Measurements from ENCODE around the gene ZBED2. TPM values are rescaled to one million over a fixed set of nuclear protein-coding genes. Genes with fewer than 3 reads are reported as not detected.

The ZBED2 gene
- total and polyA plus RNA-seq, 2 of the 8 experiments (the other 6 are each of a cell fraction or from before 2014, with no cell fraction given) = not detected

DNA sequence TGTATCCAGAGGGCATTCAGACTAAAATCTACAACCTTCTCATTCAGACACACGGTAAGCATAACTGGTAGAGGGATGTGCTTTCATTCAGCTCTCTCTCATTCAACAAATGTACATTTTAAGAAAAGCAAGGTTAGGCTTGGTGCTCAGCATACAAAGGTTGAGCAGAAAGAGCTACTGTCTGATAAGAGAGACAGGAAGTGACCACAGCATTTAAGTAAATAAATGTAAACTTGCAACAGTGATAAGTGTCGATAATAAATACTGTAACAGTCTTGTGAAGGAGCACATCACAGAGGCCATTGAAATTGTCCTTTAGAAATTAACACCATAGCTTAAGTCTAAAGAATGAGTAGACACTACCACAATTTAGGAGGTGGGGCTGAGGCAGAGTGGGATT, 49.8 kb downstream of the ZBED2 start (continued):
- TF ChIP-seq ZNF274 (IDR thresholded peaks at IDR 0.05; ENCODE audit: borderline replicate concordance, extremely low read depth, low read length) (no peak), HDAC2 (IDR thresholded peaks at IDR 0.05; ENCODE audit: borderline replicate concordance in 1 of 2, low read depth in 2 of 2, low read length in 2 of 2) (no peak), POU5F1 (IDR thresholded peaks at IDR 0.05; ENCODE audit: low read depth, low read length) (no peak), JUN (IDR thresholded peaks at IDR 0.05; ENCODE audit: low read depth, low read length) (no peak), EP300 (IDR thresholded peaks at IDR 0.05; ENCODE audit: borderline replicate concordance in 1 of 2, low read depth in 2 of 2, low read length in 2 of 2) (no peak), CHD1 (IDR thresholded peaks at IDR 0.05; ENCODE audit: low read depth, low read length) (no peak)

Other genes starting within 250 kb of the ZBED2 start
- not detected in 2 replicates for gene CD96, start 53.1 kb downstream of the ZBED2 start, total RNA-seq (2021; fragmentation: NEBNext Ultra II Directional; extraction: Animal tissue kit (Norgen Biotek cat#: 25700))
- gene CD96, start 53.1 kb downstream of the ZBED2 start, polyA plus RNA-seq (2011; rRNA removed) = 0.02 TPM in 1 of 2 replicates, not detected in the other
- 1.9 and 2.3 TPM in 2 replicates for gene PLCXD2, start 79.3 kb upstream of the ZBED2 start, total RNA-seq (2021; fragmentation: NEBNext Ultra II Directional; extraction: Animal tissue kit (Norgen Biotek cat#: 25700))
- gene PLCXD2, start 79.3 kb upstream of the ZBED2 start, polyA plus RNA-seq (2011; rRNA removed) = 0.58 and 0.73 TPM in 2 replicates

All from H1 (cell line).